Coronary artery (tissue), 2 donors: ENCODE data around the gene RAB3GAP2.

Experiments
- DNase-seq: peaks from one replicate; pipeline ENCODE4 v3.0.0-alpha.2; 2017; ENCODE audit warnings: low spot score
- H3K27ac ChIP-seq, 2 donors: fragments of 200-600 bp; sonication (generic); one replicate each; pipeline ENCODE4 v1.5.1; 2016 to 2019
- H3K4me3 ChIP-seq: fragments of 200-600 bp; sonication (generic); 2 replicates; pipeline ENCODE4 v1.5.1; 2016; ENCODE audit warnings: mild to moderate bottlenecking, moderate library complexity
- TF ChIP-seq, protein P1 (sequence below): fragments of 200-600 bp; sonication (generic); IDR thresholded peaks from one replicate; pipeline ENCODE4 v1.5.1; 2019; ENCODE audit warnings: antibody characterized with exemption

Gene RAB3GAP2

GRCh38 chr1:220198186-220199005 is 73.9 kb downstream of the RAB3GAP2 start:
- TF ChIP-seq, protein P1, sequence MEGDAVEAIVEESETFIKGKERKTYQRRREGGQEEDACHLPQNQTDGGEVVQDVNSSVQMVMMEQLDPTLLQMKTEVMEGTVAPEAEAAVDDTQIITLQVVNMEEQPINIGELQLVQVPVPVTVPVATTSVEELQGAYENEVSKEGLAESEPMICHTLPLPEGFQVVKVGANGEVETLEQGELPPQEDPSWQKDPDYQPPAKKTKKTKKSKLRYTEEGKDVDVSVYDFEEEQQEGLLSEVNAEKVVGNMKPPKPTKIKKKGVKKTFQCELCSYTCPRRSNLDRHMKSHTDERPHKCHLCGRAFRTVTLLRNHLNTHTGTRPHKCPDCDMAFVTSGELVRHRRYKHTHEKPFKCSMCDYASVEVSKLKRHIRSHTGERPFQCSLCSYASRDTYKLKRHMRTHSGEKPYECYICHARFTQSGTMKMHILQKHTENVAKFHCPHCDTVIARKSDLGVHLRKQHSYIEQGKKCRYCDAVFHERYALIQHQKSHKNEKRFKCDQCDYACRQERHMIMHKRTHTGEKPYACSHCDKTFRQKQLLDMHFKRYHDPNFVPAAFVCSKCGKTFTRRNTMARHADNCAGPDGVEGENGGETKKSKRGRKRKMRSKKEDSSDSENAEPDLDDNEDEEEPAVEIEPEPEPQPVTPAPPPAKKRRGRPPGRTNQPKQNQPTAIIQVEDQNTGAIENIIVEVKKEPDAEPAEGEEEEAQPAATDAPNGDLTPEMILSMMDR, result no peak
- DNase-seq, result no peak
- Histone ChIP-seq H3K27ac (no peak overlapping the region), H3K4me3 (no peak overlapping the region)

DNA sequence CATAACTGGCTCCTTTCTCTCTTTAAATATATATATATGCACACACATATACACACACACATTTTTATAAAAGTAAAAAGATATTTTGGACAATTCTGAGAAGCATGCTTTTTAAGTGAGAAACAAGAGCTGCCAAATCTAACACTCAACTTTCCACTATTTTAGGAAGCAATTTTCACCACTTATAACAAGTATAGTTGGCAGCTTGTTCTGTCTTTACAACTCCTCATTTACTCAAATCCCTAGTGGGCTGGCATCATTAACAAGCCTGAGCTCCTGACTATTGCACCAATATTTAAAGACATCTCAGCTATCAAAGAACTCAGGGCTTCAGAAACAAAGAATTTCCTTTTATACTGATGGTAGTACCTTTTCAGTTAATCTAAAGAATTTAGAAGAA is 76.6 kb downstream of the RAB3GAP2 start:
- Histone ChIP-seq H3K27ac (no peak overlapping the region), H3K4me3 (no peak overlapping the region)
- DNase-seq, result no peak
- TF ChIP-seq, protein P1, result no peak

GRCh38 chr1:220189750-220190347 is 82.4 kb downstream of the RAB3GAP2 start:
- Histone ChIP-seq H3K4me3 (no peak overlapping the region), H3K27ac (no peak overlapping the region)
- no peak for DNase-seq
- TF ChIP-seq, protein P1, result no peak

DNA sequence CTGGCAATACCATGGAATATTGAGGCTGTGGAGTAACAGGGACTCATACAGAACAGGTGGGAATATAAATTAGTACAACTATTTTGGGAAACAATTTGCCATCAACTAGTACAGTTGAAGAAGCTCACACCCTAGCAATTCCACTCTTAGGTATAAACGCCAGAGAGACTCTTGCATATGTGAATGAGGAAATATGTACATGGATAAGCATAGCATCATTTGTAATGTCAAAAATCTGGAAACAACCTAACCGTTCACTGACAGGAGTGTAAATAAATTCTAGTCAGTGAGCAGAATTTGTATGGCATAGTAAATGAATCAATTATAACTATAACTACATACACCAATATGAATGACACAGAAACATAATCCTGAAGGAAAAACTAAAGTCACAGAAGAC is 83.7 kb downstream of the RAB3GAP2 start:
- TF ChIP-seq, protein P1, result no peak
- DNase-seq, result no peak
- Histone ChIP-seq H3K27ac (no peak overlapping the region), H3K4me3 (no peak overlapping the region)

GRCh38 chr1:220186752-220187151 is 85.5 kb downstream of the RAB3GAP2 start:
- TF ChIP-seq, protein P1, result no peak
- Histone ChIP-seq H3K4me3 (no peak overlapping the region), H3K27ac (no peak overlapping the region)

GRCh38 chr1:220184506-220184905 is 87.7 kb downstream of the RAB3GAP2 start:
- Histone ChIP-seq H3K27ac (no peak overlapping the region), H3K4me3 (no peak overlapping the region)
- DNase-seq, result no peak
- TF ChIP-seq, protein P1, result no peak

More at GRCh38 chr1:220186752-220187151, 85.5 kb downstream of the RAB3GAP2 start:
- DNase-seq, result no peak

DNA sequence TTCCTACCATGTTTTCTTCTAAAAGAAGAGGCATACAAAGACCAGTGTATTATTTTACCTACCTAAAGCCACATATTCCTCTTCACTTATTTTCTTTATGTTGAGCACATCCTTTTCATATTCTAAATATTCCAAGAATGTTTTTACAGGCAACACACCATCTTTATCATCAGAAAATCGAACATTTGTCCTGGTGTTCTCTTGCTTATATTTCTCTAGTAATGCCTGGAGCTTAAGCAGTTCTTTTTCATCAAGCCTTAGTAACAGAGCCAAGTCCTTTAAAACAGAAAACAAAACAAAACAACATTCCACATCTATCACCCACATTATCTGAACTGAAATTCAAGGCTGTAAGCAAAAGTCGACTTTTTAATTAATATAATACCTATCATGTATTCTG is 89.6 kb downstream of the RAB3GAP2 start:
- TF ChIP-seq, protein P1, result no peak
- no peak overlapping the region for H3K4me3 ChIP-seq
- no peak for DNase-seq
- no peak overlapping the region for H3K27ac ChIP-seq
